GM18868 (cell line): ENCODE results near the gene EML4.
"Not testable (repeated sequence)": the region's sequence is repeated elsewhere in the genome, so short reads cannot be mapped to it uniquely, and the experiment has no call there.

Experiments used
- ATAC-seq: cut with Tn5 transposase; IDR thresholded peaks from one replicate; pipeline ENCODE4 v1.9.1; 2021; ENCODE audit warnings: mild to moderate bottlenecking, moderate library complexity; ENCODE audit not compliant: unreplicated experiment

The EML4 gene

DNA sequence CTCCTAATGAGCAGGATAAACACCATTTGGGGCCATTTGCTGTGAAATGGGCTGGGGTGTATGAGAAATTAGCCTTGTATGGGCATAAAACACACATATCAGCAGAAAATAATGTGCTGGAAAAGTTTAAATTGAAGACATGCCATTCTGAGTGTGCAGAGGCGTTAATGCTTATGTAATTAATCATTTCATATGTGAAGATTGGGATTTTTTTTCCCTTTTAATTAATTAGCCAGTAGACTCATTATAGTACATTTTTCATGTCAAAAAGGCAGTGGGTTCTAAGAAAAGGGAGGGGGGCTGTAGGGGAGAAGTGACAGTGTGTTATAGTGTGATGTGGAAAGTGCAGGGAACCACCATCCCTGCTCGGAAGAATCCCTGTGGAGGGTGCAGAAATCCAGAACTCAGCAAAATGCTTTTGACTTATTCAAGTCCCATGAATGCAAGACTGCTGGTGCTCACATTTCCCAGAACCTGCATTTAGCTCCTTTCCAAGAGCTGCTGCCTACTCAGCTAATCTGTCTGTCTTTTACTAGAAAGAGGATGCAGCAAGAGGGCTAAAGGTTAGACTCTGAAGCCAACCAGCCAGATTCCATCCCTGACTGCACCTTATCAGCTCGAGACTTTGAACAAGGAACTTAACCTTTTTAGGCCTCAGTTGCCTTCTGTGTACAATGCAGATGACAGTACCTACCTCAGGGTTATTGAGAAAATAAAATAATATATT lies 203.5 kb downstream of the EML4 start:
- no peak for ATAC-seq

- no peak for ATAC-seq
These were observed 207.6 kb downstream of the EML4 start for GRCh38 chr2:42376758-42377157.

GRCh38 chr2:42378415-42378814 lies 209.3 kb downstream of the EML4 start:
- no peak for ATAC-seq

DNA sequence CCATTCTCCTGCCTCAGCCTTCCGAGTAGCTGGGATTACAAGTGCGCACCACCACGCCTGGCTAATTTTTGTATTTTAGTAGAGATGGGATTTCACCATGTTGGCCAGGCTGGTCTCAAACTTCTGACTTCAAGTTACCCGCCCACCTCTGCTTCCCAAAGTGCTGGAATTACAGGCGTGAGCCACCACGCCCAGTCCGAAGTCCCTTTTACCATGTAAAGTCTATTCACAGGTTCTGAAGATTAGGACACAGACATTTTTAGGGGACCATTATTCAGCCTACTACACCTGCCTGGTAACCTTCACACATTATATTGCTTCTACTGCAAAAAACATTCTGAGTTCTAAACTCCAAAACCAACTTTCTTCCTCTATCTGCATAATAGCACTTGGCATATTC lies 210.9 kb downstream of the EML4 start:
- not testable (repeated sequence) for ATAC-seq

DNA sequence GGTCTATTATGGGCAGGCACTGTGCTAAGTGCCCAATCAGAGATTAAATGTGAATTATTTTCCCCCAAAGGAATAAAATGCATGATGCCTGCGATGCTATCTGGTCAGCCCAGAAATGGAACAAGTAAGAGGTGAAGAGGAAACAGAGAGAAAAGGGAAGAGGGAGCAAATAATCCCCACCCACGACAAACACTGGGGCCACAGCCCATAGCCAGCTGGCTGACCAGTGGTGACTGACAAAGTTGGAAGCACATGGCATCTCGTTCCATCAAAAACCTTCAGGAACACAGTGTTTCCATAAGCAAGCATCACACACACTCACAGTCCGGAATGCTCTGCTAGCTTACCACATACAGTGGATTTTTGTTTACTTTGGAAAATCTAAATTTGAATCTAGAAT lies 213.0 kb downstream of the EML4 start:
- no peak for ATAC-seq
